GM21825 (cell line): ENCODE results near the gene RPAP3.

Experiments used
- ATAC-seq: cut with Tn5 transposase; IDR thresholded peaks from one replicate; pipeline ENCODE4 v1.9.1; 2021; ENCODE audit warnings: mild to moderate bottlenecking, moderate library complexity; ENCODE audit not compliant: unreplicated experiment

Gene RPAP3, protein sequence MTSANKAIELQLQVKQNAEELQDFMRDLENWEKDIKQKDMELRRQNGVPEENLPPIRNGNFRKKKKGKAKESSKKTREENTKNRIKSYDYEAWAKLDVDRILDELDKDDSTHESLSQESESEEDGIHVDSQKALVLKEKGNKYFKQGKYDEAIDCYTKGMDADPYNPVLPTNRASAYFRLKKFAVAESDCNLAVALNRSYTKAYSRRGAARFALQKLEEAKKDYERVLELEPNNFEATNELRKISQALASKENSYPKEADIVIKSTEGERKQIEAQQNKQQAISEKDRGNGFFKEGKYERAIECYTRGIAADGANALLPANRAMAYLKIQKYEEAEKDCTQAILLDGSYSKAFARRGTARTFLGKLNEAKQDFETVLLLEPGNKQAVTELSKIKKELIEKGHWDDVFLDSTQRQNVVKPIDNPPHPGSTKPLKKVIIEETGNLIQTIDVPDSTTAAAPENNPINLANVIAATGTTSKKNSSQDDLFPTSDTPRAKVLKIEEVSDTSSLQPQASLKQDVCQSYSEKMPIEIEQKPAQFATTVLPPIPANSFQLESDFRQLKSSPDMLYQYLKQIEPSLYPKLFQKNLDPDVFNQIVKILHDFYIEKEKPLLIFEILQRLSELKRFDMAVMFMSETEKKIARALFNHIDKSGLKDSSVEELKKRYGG

DNA sequence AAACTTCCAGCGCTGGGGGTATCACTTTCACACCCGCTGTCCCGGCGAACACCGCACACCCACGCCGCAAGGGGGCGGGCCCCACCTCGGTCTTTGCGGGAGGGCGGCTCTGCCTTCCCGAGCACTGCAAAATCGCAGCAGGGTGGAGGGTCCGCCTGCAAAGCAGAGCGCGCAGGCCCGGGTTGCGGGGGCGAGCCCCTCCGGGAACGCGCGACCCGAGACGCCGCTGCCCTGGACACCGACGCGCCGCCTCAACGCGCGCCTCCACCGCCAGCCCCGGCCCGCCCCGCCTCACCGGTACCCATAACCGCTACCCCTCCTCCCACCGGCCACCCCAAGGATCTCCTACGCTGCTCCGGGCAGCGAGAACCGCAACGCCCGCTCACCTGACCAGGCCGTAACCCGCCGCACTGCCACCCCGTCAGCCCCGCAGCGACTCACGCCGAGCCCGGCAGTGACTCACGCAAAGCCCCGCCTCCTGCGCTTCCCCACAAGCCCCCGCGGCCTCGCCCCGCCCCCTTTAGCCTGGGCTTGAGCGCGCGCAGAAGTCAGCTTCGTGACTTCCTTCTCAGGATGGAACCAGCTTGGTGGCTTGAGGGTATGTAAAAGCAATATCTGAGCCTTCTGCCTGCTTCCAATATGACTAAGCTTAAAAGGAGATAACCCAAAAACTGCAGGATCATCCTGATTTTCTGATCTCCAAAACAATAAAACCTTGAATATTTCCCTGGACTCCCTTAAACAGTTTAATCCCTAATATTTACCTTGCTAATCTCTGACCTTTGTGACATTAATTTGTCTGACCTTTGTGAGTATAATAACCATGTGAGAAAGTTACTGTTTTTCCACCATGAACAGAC lies at the start of gene RPAP3:
Gene RPAP3, minus strand, starts transcription at position 465 of the 860 bp plus-strand sequence. CDS start 3,190 bp downstream, outside the sequence.
- peak; percentile 82 for ATAC-seq

GRCh38 chr12:47754881-47755280 lies 49.1 kb upstream of the RPAP3 start:
- no peak for ATAC-seq

DNA sequence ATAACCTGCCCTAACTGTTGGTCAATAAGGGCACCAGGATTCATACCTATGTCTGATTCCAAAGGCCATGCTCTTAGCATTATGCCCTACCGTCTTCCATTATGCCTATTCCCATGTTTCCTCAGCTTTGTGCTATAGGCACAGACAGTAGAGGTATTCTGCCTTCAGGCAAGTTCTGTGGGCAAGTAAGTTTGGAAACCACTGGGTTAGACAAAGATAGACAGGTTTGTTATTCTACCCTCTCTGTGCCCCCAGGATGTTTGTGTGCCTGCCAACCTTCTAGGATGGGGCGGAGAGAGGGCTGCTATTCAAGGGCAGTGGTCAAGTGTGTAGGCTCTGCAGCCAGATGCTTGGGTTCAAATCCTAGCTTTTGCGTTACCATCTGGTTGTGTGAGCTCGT lies 48.3 kb upstream of the RPAP3 start:
- no peak for ATAC-seq

DNA sequence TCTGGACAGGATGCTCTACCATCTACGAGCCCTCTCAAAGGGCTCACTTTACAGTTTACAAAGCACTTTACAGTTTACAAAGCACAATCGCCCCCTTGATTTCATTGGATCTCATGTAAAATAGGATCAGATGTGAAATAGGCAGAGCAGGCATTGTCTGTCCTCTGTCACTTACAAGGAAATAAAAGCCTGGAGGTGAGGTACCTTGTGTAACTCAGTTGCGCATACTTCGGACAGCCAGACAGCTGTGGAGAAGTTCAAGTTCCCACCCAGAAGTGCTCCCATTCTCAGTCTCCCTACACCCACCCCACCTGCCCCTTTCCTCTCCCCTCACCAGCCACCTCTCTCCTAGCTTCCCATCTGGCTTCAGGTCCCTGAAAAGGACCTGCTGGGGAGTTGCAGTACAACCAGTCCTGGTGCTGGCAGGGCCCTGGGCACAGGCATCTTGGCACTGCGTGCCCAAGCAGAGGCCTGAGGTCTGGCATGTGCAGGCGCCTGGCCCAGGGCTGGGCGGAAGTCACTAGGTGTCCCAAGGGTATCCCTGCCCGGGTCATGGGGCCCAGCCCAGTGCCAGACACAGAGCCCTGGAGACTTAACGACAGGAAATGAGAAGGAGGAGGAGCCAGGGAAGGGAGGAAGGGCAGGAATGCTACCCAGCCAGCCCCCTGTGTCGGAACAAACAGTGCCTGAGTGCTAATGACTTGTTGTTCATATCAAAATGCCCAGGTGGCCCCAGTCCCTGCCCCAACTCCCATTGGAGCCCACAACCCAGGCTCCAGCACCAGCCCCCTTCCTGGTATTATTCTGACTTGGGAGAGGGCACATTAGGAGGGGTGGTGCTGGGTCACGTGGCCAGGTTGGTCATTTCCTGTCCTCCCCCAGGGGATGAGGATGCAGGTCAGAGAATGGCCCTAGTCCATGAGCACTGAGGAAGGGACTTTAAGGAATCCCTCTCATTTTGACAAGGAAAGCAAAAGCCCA lies 47.5 kb upstream of the RPAP3 start:
- ATAC-seq = no peak

- ATAC-seq = no peak
Observed at GRCh38 chr12:47752552-47752951, 46.7 kb upstream of the RPAP3 start.

GRCh38 chr12:47752121-47752520 lies 46.3 kb upstream of the RPAP3 start:
- no peak for ATAC-seq

- ATAC-seq = no peak
Observed at GRCh38 chr12:47751561-47751960, 45.7 kb upstream of the RPAP3 start.

GRCh38 chr12:47750916-47751470 lies 45.2 kb upstream of the RPAP3 start:
- no peak for ATAC-seq

GRCh38 chr12:47750229-47750798 lies 44.5 kb upstream of the RPAP3 start:
- no peak for ATAC-seq

- no peak for ATAC-seq
Observed at GRCh38 chr12:47748899-47749298, 43.1 kb upstream of the RPAP3 start.

DNA sequence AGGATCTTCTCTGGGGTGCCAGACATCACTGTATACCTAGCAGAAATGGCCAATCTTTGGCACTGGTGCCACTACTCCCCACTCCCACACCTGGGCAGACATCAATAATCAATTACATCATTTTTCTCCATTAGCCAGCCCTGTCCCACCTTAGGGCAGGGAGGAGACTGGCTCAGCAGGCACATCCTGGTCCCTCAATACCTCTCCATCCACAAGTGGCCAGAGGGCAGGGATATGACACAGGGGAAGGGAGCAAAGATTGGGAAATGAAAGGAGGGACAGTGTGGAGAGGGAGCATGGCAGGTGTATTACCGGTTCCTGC lies 42.6 kb upstream of the RPAP3 start:
- ATAC-seq = no peak

DNA sequence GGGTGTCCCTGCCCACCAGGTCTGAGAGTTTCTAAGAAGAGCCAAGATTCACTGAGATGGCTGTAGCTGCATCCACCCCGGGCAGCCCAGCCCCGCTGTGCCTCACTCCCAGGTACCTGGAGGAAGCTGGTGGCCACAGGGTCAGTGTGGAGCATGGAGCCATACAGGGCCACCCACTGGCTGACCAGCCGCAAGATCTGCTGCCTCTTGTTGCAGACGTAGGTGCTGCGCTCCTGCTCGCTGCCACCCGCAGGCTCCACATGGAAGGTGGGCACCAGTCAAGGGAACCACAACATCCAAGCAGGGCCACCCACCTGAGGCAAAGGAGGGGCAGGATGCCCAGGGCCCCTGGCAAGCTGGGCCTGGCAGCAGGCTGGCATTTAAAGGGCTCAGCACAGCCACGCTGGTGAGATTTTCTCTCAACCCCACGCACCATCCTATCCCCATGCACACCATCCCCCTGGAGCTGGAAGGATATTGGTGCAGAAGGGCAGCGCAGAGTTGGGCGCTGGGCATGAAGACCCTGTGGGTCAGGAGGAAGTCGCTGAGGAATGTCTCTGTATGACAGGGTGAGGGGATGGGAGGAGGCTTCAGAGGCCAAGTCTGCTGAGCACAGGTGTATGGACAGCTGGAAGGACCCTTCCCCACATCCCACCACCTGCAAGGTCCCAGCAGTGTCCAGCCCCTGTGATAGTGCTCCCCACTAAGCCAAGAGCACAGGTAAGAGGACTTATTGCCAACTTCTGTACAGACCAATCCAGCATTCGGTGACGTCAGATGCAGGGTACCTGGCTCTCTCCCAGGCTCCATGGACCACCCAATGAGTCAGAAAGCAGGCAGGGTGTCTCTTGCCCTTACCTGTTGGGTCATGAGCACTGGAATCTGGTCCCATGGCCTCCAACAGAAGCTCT lies 42.0 kb upstream of the RPAP3 start:
- peak; percentile 13 for ATAC-seq

DNA sequence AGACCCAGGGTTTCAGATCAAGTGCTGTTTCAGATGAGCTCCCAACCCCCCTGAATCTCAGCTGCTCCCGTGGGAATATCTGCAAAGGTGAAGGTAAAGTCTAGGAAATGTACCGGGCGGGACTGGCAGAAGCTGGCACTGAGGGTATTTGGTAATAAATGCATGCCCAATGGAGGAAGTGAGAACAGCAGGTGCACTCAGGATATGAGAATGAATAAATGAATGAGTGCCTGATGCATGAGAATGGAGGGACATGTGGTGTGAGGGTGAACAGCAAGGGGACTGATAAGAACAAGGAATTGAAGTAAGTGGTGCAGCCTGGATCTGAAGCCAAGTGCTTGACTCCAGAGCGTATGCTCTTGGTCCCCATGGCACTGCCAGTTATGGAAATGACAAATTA lies 41.3 kb upstream of the RPAP3 start:
- ATAC-seq = peak; percentile 41

DNA sequence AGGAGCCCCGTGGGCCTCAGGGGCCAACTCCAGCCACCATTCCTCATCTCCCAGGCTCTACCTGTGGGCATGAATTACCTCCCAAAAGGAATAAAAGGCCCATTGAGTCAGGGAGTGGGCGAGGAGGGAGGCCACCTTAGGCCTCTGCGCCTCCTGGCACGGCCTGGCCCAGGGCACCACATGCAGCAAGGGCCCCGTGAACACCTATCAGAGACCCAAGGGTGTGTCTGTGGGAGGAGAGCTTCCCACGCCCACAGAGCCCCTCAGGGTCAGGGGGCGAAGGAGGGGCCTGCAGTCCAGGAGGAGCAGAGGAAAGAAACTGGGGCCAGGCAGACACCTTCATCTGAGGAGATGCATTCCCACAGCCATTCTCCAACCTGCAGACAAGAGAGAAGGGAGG lies 40.7 kb upstream of the RPAP3 start:
- ATAC-seq = no peak

DNA sequence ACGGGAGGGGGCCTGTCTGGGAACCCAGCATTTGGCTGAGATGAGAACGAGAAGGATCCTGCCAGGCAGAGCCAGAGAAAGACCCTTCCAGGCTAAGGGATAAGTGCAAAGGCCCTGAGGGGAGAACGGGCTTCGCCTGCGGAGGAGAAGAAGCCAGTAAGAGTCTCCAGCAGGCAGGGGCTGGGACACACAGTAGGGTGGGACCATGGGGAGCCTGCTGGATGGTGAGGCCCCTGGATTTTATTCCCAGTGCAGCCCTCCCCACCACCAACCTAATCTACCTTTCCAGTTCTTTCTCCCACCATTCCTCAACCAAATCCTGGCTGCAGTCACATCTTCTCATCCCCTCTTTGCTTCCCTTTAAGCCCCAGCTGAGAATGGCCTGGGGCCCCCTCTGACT lies 40.2 kb upstream of the RPAP3 start:
- no peak for ATAC-seq

GRCh38 chr12:47745485-47746041 lies 39.7 kb upstream of the RPAP3 start:
- no peak for ATAC-seq

- ATAC-seq = no peak
Observed at GRCh38 chr12:47744778-47745436, 39.1 kb upstream of the RPAP3 start.
